Suprapubic skin (tissue), 4 donors: ENCODE data around the gene TUBB4B. TPM values are rescaled to one million over a fixed set of nuclear protein-coding genes. Genes with fewer than 3 reads are reported as not detected.

Experiments
- DNase-seq, 2 donors: peaks; one replicate each; pipeline ENCODE4 v3.0.0-alpha.2; 2019; ENCODE audit warnings: low spot score in 2 of 2
- H3K27ac ChIP-seq: fragments of 200-600 bp; sonication (generic); one replicate; pipeline ENCODE4 v1.5.1; 2019
- H3K27me3 ChIP-seq: fragments of 200-600 bp; sonication (generic); one replicate; pipeline ENCODE4 v1.5.1; 2019
- H3K36me3 ChIP-seq: fragments of 200-600 bp; sonication (generic); one replicate; pipeline ENCODE4 v1.5.1; 2019
- H3K4me1 ChIP-seq: fragments of 200-600 bp; sonication (generic); one replicate; pipeline ENCODE4 v1.5.1; 2019
- H3K4me3 ChIP-seq: fragments of 200-600 bp; sonication (generic); one replicate; pipeline ENCODE4 v1.5.1; 2019; ENCODE audit warnings: mild to moderate bottlenecking
- H3K9me3 ChIP-seq: fragments of 200-600 bp; sonication (generic); one replicate; pipeline ENCODE4 v1.5.1; 2019
- EP300 ChIP-seq: sonication (generic); formaldehyde crosslinking; IDR thresholded peaks from one replicate; pipeline ENCODE4 v1.6.1; 2017; ENCODE audit warnings: antibody characterized with exemption
- POLR2A ChIP-seq, 2 donors: fragments of 450-650 bp; IDR thresholded peaks; one replicate each; pipeline ENCODE4 v1.6.1; 2017; ENCODE audit warnings: antibody characterized with exemption in 2 of 2, mild to moderate bottlenecking in 2 of 2, moderate library complexity in 2 of 2
- POLR2AphosphoS5 ChIP-seq, 3 donors: sonication (generic); formaldehyde crosslinking; IDR thresholded peaks; one replicate each; pipeline ENCODE4 v1.6.1; 2017; ENCODE audit warnings: antibody characterized with exemption in 3 of 3
- WGBS: methylation state at CpG from one replicate; pipeline ENCODE4 v1.1.5; 2018; 5-methylcytosine and 5-hydroxymethylcytosine counted together
- total RNA-seq, 4 donors: library from RNA; depleted of rRNA; stranded (reverse); fragments of >200 nt; gene quantifications; one replicate each; pipeline ENCODE4 v1.1.0, GENCODE V29; 2016
- TF ChIP-seq, protein P1 (sequence below), 2 donors: fragments of 200-600 bp in 1 of 2; fragments of 450-650 bp in 1 of 2; sonication (generic) in 1 of 2; IDR thresholded peaks; one replicate each; pipeline ENCODE4 v1.5.1; 2016 to 2019; ENCODE audit warnings: antibody characterized with exemption in 2 of 2, mild to moderate bottlenecking in 1 of 2, moderate library complexity in 1 of 2

TUBB4B gene
- total RNA-seq: 100 to 1,000 TPM; 225 to 708 (median 639) TPM

DNA sequence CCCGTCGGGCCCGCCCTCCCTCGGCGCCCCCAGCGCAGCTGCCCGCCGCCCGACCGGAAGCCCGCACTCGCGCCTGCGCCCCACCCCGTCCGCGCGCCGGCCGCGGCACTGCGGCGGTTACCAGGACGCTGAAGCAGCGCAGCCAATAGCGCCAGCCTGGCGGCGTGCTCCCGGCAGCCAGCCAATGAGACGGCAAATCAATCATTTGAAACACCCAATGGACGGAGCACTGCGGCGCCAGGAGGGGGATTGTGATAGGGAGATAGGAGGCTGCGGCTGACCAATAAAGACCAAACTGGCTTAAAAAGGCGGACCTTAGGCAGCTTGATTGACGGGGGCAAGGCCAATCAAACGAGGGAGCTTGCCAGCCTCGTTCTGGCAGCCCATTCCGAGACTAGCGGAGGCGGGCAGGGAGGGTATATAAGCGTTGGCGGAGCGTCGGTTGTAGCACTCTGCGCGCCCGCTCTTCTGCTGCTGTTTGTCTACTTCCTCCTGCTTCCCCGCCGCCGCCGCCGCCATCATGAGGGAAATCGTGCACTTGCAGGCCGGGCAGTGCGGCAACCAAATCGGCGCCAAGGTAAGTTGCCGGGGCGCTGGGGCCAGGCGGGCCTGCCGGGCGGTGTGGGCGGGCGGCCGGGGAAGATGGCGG is at the start of gene TUBB4B:
TUBB4B (plus strand) TSS at position 447 of the 649 bp plus-strand sequence; CDS start at position 521, 74 bp downstream.
- H3K36me3 ChIP-seq: peaks cover 15% of the 10 kb centered on the region
- no peaks in the 10 kb centered on the region for H3K9me3 ChIP-seq
- peak within 1 kb of the TSS; percentile 96 for H3K27ac ChIP-seq
- H3K4me3 ChIP-seq: peak within 1 kb of the TSS; percentile 88
- H3K4me1 ChIP-seq: peaks cover 83% of the 10 kb centered on the region
- WGBS: 0% methylated on average over 1 of the region's 67 CpGs
- peaks cover under 1% of the 10 kb centered on the region for H3K27me3 ChIP-seq
- peak; percentile 99 to 100 for DNase-seq
- TF ChIP-seq, protein P1, sequence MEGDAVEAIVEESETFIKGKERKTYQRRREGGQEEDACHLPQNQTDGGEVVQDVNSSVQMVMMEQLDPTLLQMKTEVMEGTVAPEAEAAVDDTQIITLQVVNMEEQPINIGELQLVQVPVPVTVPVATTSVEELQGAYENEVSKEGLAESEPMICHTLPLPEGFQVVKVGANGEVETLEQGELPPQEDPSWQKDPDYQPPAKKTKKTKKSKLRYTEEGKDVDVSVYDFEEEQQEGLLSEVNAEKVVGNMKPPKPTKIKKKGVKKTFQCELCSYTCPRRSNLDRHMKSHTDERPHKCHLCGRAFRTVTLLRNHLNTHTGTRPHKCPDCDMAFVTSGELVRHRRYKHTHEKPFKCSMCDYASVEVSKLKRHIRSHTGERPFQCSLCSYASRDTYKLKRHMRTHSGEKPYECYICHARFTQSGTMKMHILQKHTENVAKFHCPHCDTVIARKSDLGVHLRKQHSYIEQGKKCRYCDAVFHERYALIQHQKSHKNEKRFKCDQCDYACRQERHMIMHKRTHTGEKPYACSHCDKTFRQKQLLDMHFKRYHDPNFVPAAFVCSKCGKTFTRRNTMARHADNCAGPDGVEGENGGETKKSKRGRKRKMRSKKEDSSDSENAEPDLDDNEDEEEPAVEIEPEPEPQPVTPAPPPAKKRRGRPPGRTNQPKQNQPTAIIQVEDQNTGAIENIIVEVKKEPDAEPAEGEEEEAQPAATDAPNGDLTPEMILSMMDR (IDR thresholded peaks at IDR 0.05): peak in 1 of 2 donors; percentile 4
- TF ChIP-seq EP300: no peak
- peak; percentile 96 to 100 (median 100) for TF ChIP-seq POLR2AphosphoS5 (IDR thresholded peaks at IDR 0.05)
- TF ChIP-seq POLR2A (IDR thresholded peaks at IDR 0.05): peak; percentile 100

DNA sequence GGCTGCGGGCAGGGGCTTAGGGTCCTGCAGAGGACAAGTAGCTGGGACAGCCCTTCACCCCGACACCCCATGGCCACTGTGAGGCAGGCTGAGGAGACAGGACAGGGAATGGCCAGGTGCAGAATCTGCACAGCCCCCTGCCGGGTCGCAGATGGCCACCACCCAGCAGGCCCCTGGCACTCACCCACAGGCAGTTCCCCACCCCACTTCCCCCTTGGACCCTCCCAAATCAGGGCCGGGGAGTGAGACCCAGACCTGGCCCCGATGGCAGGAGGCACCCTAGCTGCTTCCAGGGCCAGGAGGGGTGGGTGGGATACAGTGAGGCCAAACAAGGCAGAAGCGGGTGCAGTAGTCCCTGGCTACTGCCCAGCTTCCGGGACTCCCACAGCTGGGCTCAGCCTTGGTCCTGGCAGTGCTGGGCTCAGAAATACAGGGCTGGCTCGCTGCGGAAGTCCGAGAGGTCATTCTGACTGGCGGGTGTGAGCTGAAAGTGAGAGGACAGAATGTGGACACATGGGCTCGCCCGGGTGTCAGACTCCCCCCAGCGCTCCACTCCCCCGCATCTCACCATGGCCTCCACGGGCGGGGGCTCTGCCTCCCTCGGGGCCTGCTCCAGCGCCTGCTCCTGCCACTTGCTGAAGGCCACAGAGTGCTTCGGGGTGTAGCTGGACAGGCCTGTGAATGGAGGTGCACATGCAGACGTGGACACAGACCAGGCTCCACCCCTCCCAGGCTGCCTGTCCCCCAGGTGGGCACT is 49.2 kb upstream of the TUBB4B start:
- Histone ChIP-seq H3K27me3 (no peaks in the 10 kb centered on the region), H3K4me1 (peaks cover 55% of the 10 kb centered on the region), H3K4me3 (no peak overlapping the region), H3K27ac (no peak overlapping the region), H3K36me3 (peaks cover 26% of the 10 kb centered on the region), H3K9me3 (no peaks in the 10 kb centered on the region)
- no peak for DNase-seq
- no peak for TF ChIP-seq POLR2A (IDR thresholded peaks at IDR 0.05)
- no peak for TF ChIP-seq POLR2AphosphoS5 (IDR thresholded peaks at IDR 0.05)
- no peak for TF ChIP-seq EP300
- TF ChIP-seq, protein P1 (IDR thresholded peaks at IDR 0.05): no peak
- WGBS: 93% methylated on average over 11 of the region's 22 CpGs

DNA sequence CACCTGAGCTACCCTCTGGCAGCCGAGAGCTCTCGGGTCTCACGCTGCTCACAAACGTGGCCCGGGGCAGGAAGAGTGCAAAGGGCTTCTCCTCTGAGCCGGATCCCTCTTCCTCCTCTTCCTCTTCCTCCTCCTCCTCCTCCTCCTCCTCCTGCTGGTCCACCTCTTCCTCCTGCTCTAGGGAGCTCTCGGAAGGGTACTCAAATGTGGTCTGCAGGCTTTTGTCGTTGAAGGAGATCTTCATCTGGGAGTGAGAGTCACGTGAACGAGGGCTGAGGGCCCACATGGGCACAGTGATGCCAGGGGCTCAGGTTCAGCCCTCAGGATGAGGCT is 48.7 kb upstream of the TUBB4B start:
- H3K9me3 ChIP-seq: no peaks in the 10 kb centered on the region
- no peak for TF ChIP-seq EP300
- TF ChIP-seq, protein P1 (IDR thresholded peaks at IDR 0.05): no peak
- no peaks in the 10 kb centered on the region for H3K27me3 ChIP-seq
- H3K27ac ChIP-seq: no peak overlapping the region
- H3K4me1 ChIP-seq: peaks cover 52% of the 10 kb centered on the region
- H3K4me3 ChIP-seq: no peak overlapping the region
- peaks cover 26% of the 10 kb centered on the region for H3K36me3 ChIP-seq
- DNase-seq: no peak
- 72% methylated on average over 3 of the region's 10 CpGs for WGBS

DNA sequence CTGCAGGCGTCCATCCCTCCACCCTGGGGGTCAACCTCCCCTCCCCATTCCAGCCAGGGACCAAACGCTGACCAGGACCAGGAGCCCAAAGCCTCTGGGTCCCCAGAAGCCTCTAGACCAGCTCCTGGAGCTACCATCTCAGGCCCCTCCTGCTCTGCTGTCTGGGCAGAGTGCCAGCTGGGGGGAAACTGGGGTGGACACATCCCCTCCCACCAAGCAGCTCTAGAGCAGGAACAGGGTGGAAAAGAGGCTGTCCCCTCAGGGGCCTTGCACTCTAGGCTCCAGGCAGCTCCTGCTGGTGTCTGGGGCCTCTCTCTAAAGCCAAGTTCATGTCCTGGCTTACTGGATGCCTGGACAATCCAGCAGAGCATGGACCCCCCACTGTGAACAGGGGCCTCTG is 48.2 kb upstream of the TUBB4B start:
- no peak for DNase-seq
- peaks cover 26% of the 10 kb centered on the region for H3K36me3 ChIP-seq
- H3K27ac ChIP-seq: no peak overlapping the region
- no peaks in the 10 kb centered on the region for H3K27me3 ChIP-seq
- no peak for TF ChIP-seq EP300
- no CpG with 5 or more reads among the region's 2 CpGs for WGBS
- no peaks in the 10 kb centered on the region for H3K9me3 ChIP-seq
- peaks cover 52% of the 10 kb centered on the region for H3K4me1 ChIP-seq
- no peak overlapping the region for H3K4me3 ChIP-seq

DNA sequence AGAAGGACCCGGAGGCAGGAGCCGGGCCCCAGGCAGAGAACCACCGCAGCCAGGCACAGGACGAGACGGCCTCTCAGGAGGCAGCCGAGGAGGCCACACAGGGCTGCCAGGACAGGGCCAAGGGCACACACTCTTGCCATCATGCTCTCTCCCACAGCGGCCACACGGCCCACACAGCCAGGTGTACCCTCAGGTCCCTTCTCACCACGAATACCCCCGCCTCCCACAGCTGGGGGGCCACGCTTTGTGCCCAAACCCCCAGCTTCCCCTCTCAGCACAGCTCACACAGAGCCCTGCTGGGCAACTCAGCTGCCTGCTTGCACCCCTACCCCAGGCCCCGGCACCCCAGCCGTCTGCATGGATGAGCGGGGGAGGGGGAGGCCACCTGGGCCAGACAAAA is 47.3 kb upstream of the TUBB4B start:
- no peak for TF ChIP-seq POLR2A (IDR thresholded peaks at IDR 0.05)
- TF ChIP-seq EP300: no peak
- H3K4me3 ChIP-seq: no peak overlapping the region
- WGBS: no CpG with 5 or more reads among the region's 14 CpGs

DNA sequence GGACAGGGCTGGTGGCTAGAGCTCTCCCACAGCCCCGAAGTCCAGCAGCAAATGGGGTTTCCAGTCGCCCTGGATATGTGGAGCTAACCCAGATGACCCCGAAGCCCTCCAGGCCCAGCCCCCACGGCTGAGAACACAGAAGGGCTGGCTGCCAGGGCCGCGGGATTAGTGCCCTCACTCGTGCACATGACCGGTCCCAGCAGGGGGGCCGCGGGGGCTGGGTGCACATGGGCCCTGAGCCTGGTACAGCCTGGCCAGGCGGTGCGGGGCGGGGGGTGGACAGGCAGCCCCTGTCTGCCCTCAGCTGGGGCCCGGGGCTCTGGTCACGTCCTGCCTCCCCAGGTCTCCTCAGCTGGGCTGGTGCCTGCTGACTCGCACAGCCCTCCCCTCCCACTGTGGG is 46.7 kb upstream of the TUBB4B start:
- Histone ChIP-seq H3K27me3 (no peaks in the 10 kb centered on the region), H3K4me3 (peak overlapping the region; percentile 15), H3K27ac (no peak overlapping the region), H3K9me3 (no peaks in the 10 kb centered on the region), H3K36me3 (peaks cover 26% of the 10 kb centered on the region), H3K4me1 (peaks cover 60% of the 10 kb centered on the region)
- 30% methylated on average over 2 of the region's 16 CpGs for WGBS
- DNase-seq: no peak
- TF ChIP-seq EP300 (no peak), POLR2A (IDR thresholded peaks at IDR 0.05) (no peak), POLR2AphosphoS5 (IDR thresholded peaks at IDR 0.05) (no peak)
- TF ChIP-seq, protein P1 (IDR thresholded peaks at IDR 0.05): no peak

More for the DNA sequence above, 47.3 kb upstream of the TUBB4B start:
- H3K27me3 ChIP-seq: no peaks in the 10 kb centered on the region
- no peaks in the 10 kb centered on the region for H3K9me3 ChIP-seq
- DNase-seq: no peak
- H3K27ac ChIP-seq: no peak overlapping the region
- peaks cover 26% of the 10 kb centered on the region for H3K36me3 ChIP-seq
- H3K4me1 ChIP-seq: peaks cover 58% of the 10 kb centered on the region
